Activated B cell treated with CpG ODN at 0.5 μM for 24 hours (primary cell): ENCODE results near the gene TFDP3. TPM values are rescaled to one million over a fixed set of nuclear protein-coding genes. Genes with fewer than 3 reads are reported as not detected.

Experiments used
- ATAC-seq: fragments of 200-7000 bp; cut with Tn5 transposase; one replicate; pipeline ENCODE4 v1.10.0; 2021; ENCODE audit warnings: low read depth, mild to moderate bottlenecking, moderate library complexity
- CTCF ChIA-PET: fragments of 350-600 bp; sonication (Branson Sonifier 250); formaldehyde crosslinking; loops from one replicate; lab custom pipeline; 2021; ENCODE audit warnings: antibody characterized with exemption; lab: Charles Lee
- POLR2A ChIA-PET: fragments of 350-600 bp; sonication (Branson Sonifier 250); formaldehyde crosslinking; loops from one replicate; lab custom pipeline; 2021; ENCODE audit warnings: antibody characterized with exemption; lab: Charles Lee
- DNase-seq: peaks from one replicate; pipeline ENCODE4 v3.0.0; 2022
- H3K27ac Mint-ChIP-seq: one replicate; pipeline ENCODE4 v1.8.0; 2020; ENCODE audit warnings: mixed read lengths
- H3K27me3 Mint-ChIP-seq: one replicate; pipeline ENCODE4 v1.8.0; 2021; ENCODE audit warnings: mixed read lengths
- H3K36me3 Mint-ChIP-seq: one replicate; pipeline ENCODE4 v1.8.0; 2021; ENCODE audit warnings: low read depth, mixed read lengths
- H3K4me1 Mint-ChIP-seq: one replicate; pipeline ENCODE4 v1.8.0; 2021; ENCODE audit warnings: mixed read lengths
- H3K4me3 Mint-ChIP-seq: one replicate; pipeline ENCODE4 v1.8.0; 2020; ENCODE audit warnings: mild to moderate bottlenecking, mixed read lengths
- H3K9me3 Mint-ChIP-seq: one replicate; pipeline ENCODE4 v1.8.0; 2020; ENCODE audit warnings: mixed read lengths
- CTCF ChIP-seq: fragments of 200-600 bp; IDR thresholded peaks from one replicate; pipeline ENCODE4 v1.8.0; 2022; ENCODE audit warnings: antibody characterized with exemption, mild to moderate bottlenecking
- intact Hi-C: fragments of 100-400 bp; cut with micrococcal nuclease; formaldehyde crosslinking; loops from one replicate; pipeline ENCODE4 v1.15.1; 2024
- total RNA-seq: library from RNA; stranded (reverse); gene quantifications from 2 replicates; pipeline ENCODE4 v1.2.3, GENCODE V29; 2022

Gene TFDP3
- total RNA-seq = not detected in 2 replicates

- ATAC-seq = no peak
- H3K27ac Mint-ChIP-seq = no peak within 1 kb of the TSS
- no peak within 1 kb of the TSS for H3K4me3 Mint-ChIP-seq
- ChIA-PET CTCF (no interaction called here), POLR2A (no interaction called here)
- DNase-seq = no peak
- no peaks in the 10 kb centered on the region for H3K36me3 Mint-ChIP-seq
- no peaks in the 10 kb centered on the region for H3K4me1 Mint-ChIP-seq
- intact Hi-C loops = no loop called here
- H3K9me3 Mint-ChIP-seq = no peaks in the 10 kb centered on the region
- no peak for TF ChIP-seq CTCF
- H3K27me3 Mint-ChIP-seq = no peaks in the 10 kb centered on the region
These were observed at the start of gene TFDP3 for GRCh38 chrX:133218329-133218728. Gene TFDP3, minus strand, starts transcription at chrX:133218354. Its CDS starts 95 bp downstream, at chrX:133218259.

GRCh38 chrX:133267621-133268020 lies 49.5 kb upstream of the TFDP3 start:
- Mint-ChIP-seq H3K27ac (no peak overlapping the region), H3K27me3 (no peaks in the 10 kb centered on the region), H3K36me3 (no peaks in the 10 kb centered on the region), H3K9me3 (no peaks in the 10 kb centered on the region), H3K4me3 (no peak overlapping the region), H3K4me1 (no peaks in the 10 kb centered on the region)
- ChIA-PET POLR2A (no interaction called here), CTCF (no interaction called here)
- ATAC-seq (no peak), DNase-seq (no peak)
- intact Hi-C loops = no loop called here
- no peak for TF ChIP-seq CTCF

- Mint-ChIP-seq H3K27me3 (no peaks in the 10 kb centered on the region), H3K36me3 (no peaks in the 10 kb centered on the region), H3K4me3 (no peak overlapping the region), H3K4me1 (no peaks in the 10 kb centered on the region), H3K9me3 (no peaks in the 10 kb centered on the region), H3K27ac (no peak overlapping the region)
- CTCF ChIA-PET = no interaction called here
- POLR2A ChIA-PET = no interaction called here
- intact Hi-C loops = no loop called here
- DNase-seq (no peak), ATAC-seq (no peak)
- no peak for TF ChIP-seq CTCF
These were observed 47.2 kb upstream of the TFDP3 start for GRCh38 chrX:133265331-133265730.

GRCh38 chrX:133258481-133258880 lies 40.3 kb upstream of the TFDP3 start:
- Mint-ChIP-seq H3K4me1 (no peaks in the 10 kb centered on the region), H3K36me3 (no peaks in the 10 kb centered on the region), H3K27me3 (no peaks in the 10 kb centered on the region), H3K27ac (no peak overlapping the region), H3K4me3 (no peak overlapping the region), H3K9me3 (no peaks in the 10 kb centered on the region)
- ATAC-seq = no peak
- intact Hi-C loops = no loop called here
- ChIA-PET CTCF (no interaction called here), POLR2A (no interaction called here)
- TF ChIP-seq CTCF = no peak
- no peak for DNase-seq

GRCh38 chrX:133254666-133255065 lies 36.5 kb upstream of the TFDP3 start:
- no peaks in the 10 kb centered on the region for H3K36me3 Mint-ChIP-seq
- ATAC-seq (no peak), DNase-seq (no peak)
- ChIA-PET POLR2A (no interaction called here), CTCF (no interaction called here)
- H3K4me3 Mint-ChIP-seq = no peak overlapping the region
- TF ChIP-seq CTCF = no peak
- no peaks in the 10 kb centered on the region for H3K4me1 Mint-ChIP-seq
- H3K27ac Mint-ChIP-seq = no peak overlapping the region
- no peaks in the 10 kb centered on the region for H3K9me3 Mint-ChIP-seq
- intact Hi-C loops = no loop called here
- no peaks in the 10 kb centered on the region for H3K27me3 Mint-ChIP-seq
